ENCODE data around the gene BRD1.

BRD1 gene

DNA sequence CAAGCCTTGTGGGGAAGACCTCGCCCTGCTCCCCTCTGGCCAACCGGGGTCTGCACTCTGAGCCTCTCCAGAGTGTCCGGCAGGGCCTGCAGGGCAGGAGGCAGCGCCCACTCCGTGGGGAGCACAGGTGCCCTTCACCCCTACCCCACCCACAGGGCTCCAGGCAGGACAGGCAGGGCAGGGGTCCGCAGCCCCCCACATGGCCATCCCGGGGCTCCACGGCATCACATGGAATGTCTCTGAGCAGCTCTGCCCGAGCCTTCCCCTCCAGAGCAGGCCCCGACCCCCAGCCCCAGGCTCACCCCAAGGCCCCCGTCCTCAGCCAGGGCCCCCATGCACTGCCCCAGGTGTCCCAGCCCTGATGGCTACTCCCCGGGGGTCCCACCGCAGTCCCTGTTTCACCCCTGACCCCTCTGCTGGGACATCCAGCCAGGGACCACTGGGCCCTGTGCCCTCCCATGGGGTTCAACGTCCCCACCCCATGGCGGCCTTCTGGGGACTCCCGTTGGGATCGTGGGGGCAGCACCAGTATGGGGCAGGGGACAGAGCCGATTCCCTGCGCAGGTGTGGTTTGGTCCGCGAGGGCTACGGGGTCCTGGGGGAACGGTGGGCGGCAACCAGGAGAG, 77.7 kb downstream of the BRD1 start:
- no peak for DNase-seq

DNA sequence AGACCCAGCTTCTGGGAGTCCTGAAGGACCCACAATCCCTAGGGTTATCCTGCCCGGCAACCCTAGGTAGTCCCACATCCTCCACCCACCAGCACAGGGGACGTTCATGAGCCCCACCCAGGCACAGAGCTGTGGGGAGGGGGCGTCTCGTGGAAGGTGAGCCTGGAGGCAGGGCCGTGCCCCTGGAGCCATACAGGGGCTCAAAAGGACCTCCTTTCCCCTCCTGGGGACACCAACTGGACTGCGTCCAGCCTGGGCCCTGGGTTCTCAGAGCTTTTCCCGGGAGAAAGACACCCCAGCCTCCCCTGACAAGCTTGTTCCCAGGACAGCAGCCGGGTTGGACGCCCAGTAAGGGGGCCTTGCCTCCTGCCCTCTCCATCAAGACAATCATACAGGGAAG, 78.4 kb downstream of the BRD1 start:
- no peak for DNase-seq

GRCh38 chr22:49748514-49748913, 79.2 kb downstream of the BRD1 start:
- DNase-seq = no peak

- no peak for DNase-seq
Observed at GRCh38 chr22:49747716-49748115, 80.0 kb downstream of the BRD1 start.

GRCh38 chr22:49747130-49747529, 80.5 kb downstream of the BRD1 start:
- no peak for DNase-seq

- no peak for DNase-seq
Observed at GRCh38 chr22:49746065-49746464, 81.6 kb downstream of the BRD1 start.

DNA sequence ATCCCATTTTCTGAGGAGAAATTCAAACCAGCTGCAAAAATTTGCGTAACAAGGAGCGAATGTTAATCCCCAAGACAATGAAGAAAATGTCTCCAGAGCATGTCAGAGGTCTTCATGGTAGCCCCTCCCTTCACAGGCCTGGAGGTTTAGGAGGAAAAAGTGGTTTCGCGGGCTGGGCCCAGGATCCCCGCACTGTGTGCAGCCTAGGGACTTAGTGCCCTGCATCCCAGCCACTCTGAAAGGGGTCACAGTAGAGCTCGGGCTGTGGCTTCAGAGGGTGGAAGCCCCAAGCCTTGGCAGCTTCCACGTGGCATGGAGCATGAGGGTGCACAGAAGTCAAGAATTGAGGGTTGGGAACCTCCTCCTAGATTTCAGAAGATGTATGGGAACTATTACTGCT, 87.4 kb downstream of the BRD1 start:
- no peak for DNase-seq

DNA sequence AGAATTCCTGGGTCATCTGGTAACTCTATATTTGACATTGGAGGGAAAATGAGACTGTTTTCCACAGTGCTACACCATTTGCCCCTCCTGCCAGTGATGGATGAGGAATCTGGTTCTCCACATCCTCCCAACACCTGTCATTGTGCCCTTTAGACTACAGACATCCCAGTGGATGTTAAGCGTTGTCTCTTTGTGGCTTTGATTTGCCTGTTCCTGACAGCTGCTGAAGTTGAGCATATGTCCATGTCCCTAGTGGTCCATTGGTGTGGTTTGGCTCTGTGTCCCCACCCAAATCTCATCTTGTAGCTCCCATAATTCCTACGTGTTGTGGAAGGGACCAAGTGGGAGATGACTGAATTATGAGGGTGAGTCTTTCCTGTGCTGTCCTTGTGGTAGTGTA, 88.5 kb downstream of the BRD1 start:
- DNase-seq = no peak

GRCh38 chr22:49738566-49738965, 89.1 kb downstream of the BRD1 start:
- DNase-seq = no peak

GRCh38 chr22:49738006-49738405, 89.7 kb downstream of the BRD1 start:
- no peak for DNase-seq

DNA sequence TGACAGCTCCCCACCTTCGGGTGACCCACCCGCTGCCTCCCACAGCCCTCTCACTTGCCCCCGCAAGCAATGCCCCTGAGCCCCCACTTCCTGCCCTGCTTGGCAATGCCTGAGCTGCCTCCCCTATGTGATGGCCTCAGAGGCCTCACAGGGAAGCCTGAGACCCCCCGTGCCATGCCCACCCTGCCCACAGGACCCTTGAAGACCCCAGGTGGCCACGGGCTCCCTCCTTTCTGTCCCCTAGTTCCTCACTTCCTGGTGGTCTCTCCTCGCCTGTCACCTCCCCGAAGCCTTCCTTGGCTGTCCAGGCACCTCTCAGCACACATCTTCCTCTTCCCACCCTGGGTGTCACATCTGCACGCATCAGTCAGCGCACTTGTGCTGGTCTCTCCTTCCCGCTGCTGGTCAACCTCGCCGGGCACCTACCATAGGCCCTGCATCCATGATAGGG, 90.5 kb downstream of the BRD1 start:
- no peak for DNase-seq

GRCh38 chr22:49736538-49736937, 91.1 kb downstream of the BRD1 start:
- DNase-seq = no peak

- DNase-seq = no peak
Observed at GRCh38 chr22:49735901-49736421, 91.7 kb downstream of the BRD1 start.

GRCh38 chr22:49735411-49735900, 92.2 kb downstream of the BRD1 start:
- DNase-seq = no peak

- no peak for DNase-seq
Observed at GRCh38 chr22:49734882-49735281, 92.8 kb downstream of the BRD1 start.

- DNase-seq = no peak
Observed at GRCh38 chr22:49734390-49734789, 93.3 kb downstream of the BRD1 start.

- DNase-seq = no peak
Observed at GRCh38 chr22:49733631-49734030, 94.0 kb downstream of the BRD1 start.

DNA sequence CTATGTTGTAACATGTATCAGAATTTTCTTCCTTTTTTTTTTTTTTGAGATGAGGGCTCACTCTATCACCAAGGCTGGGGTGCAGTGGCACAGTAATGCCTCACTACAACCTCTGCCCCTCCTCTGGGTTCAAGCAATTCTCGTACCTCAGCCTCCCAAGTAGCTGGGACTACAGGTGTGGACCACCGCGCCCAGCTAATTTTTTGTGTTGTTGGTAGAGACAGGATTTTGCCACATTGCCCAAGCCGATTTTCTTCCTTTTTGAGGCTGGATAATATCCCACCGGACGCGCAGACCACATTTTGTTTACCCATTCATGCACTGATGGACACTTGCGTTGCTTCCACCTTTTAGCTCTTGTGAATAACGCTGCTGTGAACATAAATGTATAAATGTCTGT, 97.0 kb downstream of the BRD1 start:
- no peak for DNase-seq

- peak in 1 of 3 experiments; percentile 0 for DNase-seq
Observed at GRCh38 chr22:49728570-49729271, 99.0 kb downstream of the BRD1 start.

- no peak for DNase-seq
Observed at GRCh38 chr22:49727881-49728569, 99.6 kb downstream of the BRD1 start.

DNA sequence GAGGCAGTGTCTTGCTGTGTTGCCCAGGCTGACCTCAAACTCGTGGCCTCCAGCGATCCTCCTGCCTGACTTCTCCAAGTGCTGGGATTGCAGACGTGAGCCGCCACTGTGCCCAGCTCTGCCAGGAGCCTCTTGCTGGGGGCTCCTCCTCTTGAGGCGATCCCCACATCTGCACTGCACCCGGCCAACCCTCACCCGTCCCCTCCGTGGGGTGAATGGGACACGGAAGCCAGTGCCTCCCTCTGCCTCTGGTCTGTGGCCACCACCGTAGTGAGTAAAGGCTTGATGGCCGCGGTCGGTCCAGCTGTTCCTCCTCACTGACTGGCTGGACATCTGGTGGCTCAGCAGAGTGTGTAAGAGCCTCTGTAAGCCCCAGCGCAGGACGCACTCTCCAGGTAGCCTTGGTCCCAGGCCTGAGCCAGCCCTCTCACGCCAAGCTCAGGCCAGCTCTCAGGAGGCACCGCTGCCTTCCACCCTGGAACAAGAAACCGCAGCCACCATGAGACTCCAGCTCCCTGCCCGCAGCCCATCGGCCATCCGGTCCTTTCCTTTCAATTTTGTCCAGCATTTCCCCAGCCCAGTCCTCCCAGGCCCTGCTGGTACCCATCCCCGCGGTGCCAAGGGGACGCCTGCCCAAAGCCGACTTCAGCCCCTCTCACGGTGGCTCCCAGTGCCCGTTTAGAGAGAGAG, 100.3 kb downstream of the BRD1 start:
- DNase-seq = no peak

DNA sequence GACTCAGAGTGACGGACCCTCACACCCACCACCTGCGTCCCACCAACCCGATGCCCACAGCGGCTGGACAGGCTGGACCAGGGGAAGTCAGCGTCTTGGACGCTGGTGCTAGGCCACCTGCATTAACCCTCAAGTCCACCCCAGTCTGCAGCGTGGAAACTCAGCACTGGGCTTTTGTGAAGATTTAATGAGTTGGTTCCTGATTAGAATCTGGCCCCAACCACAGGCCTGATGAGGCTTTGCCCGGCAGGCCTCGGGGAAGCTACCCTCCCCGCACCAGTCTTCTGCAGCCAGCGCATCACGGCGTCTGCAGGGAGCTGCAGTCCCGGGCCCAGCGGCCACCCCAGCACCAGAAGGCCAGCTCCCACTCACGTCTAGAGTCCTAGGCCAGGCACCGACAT, 101.0 kb downstream of the BRD1 start:
- no peak for DNase-seq

- no peak for DNase-seq
Observed at GRCh38 chr22:49726022-49726681, 101.5 kb downstream of the BRD1 start.
